H1 (cell line): ENCODE results near the gene LRRTM4. TPM values are rescaled to one million over a fixed set of nuclear protein-coding genes. Genes with fewer than 3 reads are reported as not detected.

Experiments
- CBX5 ChIP-seq: fragments of 300-800, 300-1000 bp; sonication (generic); IDR thresholded peaks from 2 replicates; pipeline ENCODE4 v1.7.1; 2016; ENCODE audit warnings: antibody characterized with exemption, low read length, low read depth
- EGR1 ChIP-seq: IDR thresholded peaks from 2 replicates; pipeline ENCODE4 v1.6.1; 2011; ENCODE audit warnings: low read depth, low read length, borderline replicate concordance
- HDAC2 ChIP-seq, 2 experiments: fragments of 300-600 bp in 1 of 2; sonication (generic) in 1 of 2; IDR thresholded peaks; 2 replicates each; pipeline ENCODE4 v1.6.1; 2011 to 2012; ENCODE audit warnings: low read depth in 2 of 2, low read length in 2 of 2, mild to moderate bottlenecking in 2 of 2, moderate library complexity in 2 of 2, borderline replicate concordance in 1 of 2, inconsistent platforms in 1 of 2
- MAX ChIP-seq: IDR thresholded peaks from 2 replicates; pipeline ENCODE4 v1.6.1; 2012; ENCODE audit warnings: inconsistent platforms
- RAD21 ChIP-seq, 2 experiments: IDR thresholded peaks in 1 of 2; conservative IDR thresholded peaks in 1 of 2; 2 replicates each; pipeline ENCODE4 v1.6.1; 2011; ENCODE audit warnings: low read depth in 2 of 2, low read length in 2 of 2, improper control_type of control experiment in 1 of 2, inconsistent platforms in 1 of 2, mild to moderate bottlenecking in 1 of 2, moderate library complexity in 1 of 2
- RNF2 ChIP-seq: fragments of 200-900, 300-1000 bp; sonication (generic); IDR thresholded peaks from 2 replicates; pipeline ENCODE4 v1.7.1; 2016; ENCODE audit warnings: borderline replicate concordance, low read depth, mild to moderate bottlenecking, antibody characterized with exemption, low read length; ENCODE audit not compliant: poor library complexity, severe bottlenecking; ENCODE audit errors: missing control alignments
- polyA plus RNA-seq, 7 experiments: library from polyadenylated mRNA; depleted of rRNA in 3 of 7; stranded (reverse) in 5 of 7; unstranded in 2 of 7; fragments of >200 nt in 5 of 7; fragments of 200-250 nt in 2 of 7; gene quantifications; 1 replicate in 5 of 7; 2 replicates in 1 of 7; 4 replicates in 1 of 7; pipeline versions ENCODE4 v1.2.1 to v1.2.3, GENCODE V29; 2011 to 2013; ENCODE audit warnings: missing spikeins in 2 of 7, mixed read lengths in 2 of 7
- total RNA-seq: library from RNA; stranded (reverse); fragmentation: NEBNext Ultra II Directional; extraction: Animal tissue kit (Norgen Biotek cat#: 25700); gene quantifications from 2 replicates; pipeline ENCODE4 v1.2.1, GENCODE V29; 2021
- TF ChIP-seq, protein P1 (sequence below): fragments of 300-600 bp; sonication (generic); IDR thresholded peaks from 2 replicates; pipeline ENCODE4 v1.7.1; 2012; ENCODE audit warnings: low read length, moderate library complexity, mild to moderate bottlenecking, inconsistent platforms; ENCODE audit not compliant: insufficient replicate concordance

LRRTM4 gene
- total and polyA plus RNA-seq, 2 of the 8 experiments (the other 6 are each of a cell fraction or from before 2014, with no cell fraction given): 3.6 to 9.5 TPM

GRCh38 chr2:77161009-77161408 lies 361.2 kb downstream of the LRRTM4 start (continued):
- no peak for TF ChIP-seq RAD21 (IDR thresholded peaks at IDR 0.05 in 1 of 2, conservative IDR thresholded peaks at IDR 0.05 in 1 of 2; ENCODE audit: low read depth in 2 of 2, low read length in 2 of 2)
- TF ChIP-seq RNF2: no peak
- TF ChIP-seq EGR1: no peak
- no peak for TF ChIP-seq CBX5
- TF ChIP-seq, protein P1, sequence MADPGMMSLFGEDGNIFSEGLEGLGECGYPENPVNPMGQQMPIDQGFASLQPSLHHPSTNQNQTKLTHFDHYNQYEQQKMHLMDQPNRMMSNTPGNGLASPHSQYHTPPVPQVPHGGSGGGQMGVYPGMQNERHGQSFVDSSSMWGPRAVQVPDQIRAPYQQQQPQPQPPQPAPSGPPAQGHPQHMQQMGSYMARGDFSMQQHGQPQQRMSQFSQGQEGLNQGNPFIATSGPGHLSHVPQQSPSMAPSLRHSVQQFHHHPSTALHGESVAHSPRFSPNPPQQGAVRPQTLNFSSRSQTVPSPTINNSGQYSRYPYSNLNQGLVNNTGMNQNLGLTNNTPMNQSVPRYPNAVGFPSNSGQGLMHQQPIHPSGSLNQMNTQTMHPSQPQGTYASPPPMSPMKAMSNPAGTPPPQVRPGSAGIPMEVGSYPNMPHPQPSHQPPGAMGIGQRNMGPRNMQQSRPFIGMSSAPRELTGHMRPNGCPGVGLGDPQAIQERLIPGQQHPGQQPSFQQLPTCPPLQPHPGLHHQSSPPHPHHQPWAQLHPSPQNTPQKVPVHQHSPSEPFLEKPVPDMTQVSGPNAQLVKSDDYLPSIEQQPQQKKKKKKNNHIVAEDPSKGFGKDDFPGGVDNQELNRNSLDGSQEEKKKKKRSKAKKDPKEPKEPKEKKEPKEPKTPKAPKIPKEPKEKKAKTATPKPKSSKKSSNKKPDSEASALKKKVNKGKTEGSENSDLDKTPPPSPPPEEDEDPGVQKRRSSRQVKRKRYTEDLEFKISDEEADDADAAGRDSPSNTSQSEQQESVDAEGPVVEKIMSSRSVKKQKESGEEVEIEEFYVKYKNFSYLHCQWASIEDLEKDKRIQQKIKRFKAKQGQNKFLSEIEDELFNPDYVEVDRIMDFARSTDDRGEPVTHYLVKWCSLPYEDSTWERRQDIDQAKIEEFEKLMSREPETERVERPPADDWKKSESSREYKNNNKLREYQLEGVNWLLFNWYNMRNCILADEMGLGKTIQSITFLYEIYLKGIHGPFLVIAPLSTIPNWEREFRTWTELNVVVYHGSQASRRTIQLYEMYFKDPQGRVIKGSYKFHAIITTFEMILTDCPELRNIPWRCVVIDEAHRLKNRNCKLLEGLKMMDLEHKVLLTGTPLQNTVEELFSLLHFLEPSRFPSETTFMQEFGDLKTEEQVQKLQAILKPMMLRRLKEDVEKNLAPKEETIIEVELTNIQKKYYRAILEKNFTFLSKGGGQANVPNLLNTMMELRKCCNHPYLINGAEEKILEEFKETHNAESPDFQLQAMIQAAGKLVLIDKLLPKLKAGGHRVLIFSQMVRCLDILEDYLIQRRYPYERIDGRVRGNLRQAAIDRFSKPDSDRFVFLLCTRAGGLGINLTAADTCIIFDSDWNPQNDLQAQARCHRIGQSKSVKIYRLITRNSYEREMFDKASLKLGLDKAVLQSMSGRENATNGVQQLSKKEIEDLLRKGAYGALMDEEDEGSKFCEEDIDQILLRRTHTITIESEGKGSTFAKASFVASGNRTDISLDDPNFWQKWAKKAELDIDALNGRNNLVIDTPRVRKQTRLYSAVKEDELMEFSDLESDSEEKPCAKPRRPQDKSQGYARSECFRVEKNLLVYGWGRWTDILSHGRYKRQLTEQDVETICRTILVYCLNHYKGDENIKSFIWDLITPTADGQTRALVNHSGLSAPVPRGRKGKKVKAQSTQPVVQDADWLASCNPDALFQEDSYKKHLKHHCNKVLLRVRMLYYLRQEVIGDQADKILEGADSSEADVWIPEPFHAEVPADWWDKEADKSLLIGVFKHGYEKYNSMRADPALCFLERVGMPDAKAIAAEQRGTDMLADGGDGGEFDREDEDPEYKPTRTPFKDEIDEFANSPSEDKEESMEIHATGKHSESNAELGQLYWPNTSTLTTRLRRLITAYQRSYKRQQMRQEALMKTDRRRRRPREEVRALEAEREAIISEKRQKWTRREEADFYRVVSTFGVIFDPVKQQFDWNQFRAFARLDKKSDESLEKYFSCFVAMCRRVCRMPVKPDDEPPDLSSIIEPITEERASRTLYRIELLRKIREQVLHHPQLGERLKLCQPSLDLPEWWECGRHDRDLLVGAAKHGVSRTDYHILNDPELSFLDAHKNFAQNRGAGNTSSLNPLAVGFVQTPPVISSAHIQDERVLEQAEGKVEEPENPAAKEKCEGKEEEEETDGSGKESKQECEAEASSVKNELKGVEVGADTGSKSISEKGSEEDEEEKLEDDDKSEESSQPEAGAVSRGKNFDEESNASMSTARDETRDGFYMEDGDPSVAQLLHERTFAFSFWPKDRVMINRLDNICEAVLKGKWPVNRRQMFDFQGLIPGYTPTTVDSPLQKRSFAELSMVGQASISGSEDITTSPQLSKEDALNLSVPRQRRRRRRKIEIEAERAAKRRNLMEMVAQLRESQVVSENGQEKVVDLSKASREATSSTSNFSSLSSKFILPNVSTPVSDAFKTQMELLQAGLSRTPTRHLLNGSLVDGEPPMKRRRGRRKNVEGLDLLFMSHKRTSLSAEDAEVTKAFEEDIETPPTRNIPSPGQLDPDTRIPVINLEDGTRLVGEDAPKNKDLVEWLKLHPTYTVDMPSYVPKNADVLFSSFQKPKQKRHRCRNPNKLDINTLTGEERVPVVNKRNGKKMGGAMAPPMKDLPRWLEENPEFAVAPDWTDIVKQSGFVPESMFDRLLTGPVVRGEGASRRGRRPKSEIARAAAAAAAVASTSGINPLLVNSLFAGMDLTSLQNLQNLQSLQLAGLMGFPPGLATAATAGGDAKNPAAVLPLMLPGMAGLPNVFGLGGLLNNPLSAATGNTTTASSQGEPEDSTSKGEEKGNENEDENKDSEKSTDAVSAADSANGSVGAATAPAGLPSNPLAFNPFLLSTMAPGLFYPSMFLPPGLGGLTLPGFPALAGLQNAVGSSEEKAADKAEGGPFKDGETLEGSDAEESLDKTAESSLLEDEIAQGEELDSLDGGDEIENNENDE: no peak
- TF ChIP-seq MAX: no peak
- TF ChIP-seq HDAC2 (IDR thresholded peaks at IDR 0.05; ENCODE audit: borderline replicate concordance in 1 of 2, low read depth in 2 of 2, low read length in 2 of 2): no peak
